AG10803 (cell line): ENCODE data around the gene RARA.

Experiments used
- DNase-seq: peaks from one replicate; pipeline ENCODE4 v3.0.0; 2010; ENCODE audit warnings: low read depth
- H3K4me3 ChIP-seq: 2 replicates; pipeline ENCODE4 v1.5.1; 2011; ENCODE audit warnings: mild to moderate bottlenecking, low read length, control low read depth
- TF ChIP-seq, protein P1 (sequence below): conservative IDR thresholded peaks from 2 replicates; pipeline ENCODE4 v1.5.1; 2011; ENCODE audit warnings: mild to moderate bottlenecking, low read length, control low read depth, inconsistent platforms

Gene RARA

DNA sequence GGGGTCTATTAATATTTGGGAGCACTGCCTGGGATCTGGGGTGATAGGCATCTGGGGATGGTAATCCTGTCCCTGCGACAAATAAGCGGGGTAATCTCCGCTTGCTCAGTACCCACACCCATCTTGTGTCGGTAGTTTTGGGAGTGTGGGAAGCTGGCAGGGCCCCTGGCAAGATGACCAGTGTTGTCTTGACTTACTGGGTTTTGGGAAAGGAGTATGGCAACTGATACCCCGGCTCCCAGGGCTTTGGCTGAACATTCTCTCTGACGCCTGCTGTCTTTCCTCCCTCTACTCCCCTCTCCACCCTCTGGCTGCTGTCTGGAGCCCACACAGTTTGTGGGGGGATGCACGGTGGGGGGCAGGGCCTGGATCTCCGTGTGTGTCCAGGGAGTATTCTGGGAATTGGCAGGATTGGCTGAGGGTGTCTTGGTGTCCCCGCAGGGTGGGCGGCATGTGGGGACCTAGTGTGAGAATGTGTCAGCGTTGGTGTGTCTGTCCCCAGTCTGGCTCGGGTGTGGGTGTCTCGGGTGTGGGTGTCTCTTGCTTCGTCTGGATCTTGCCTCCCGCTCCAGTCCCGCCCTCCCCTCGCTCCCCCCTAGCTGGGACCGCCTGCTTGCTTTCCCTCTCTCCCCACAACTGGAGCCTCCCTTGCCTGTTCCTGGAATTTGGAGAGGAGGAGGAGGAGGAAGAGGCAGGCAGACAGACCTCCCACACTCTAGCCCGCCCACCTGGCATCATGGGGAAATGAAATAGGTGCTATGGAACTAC, 12.0 kb downstream of the RARA start:
- TF ChIP-seq, protein P1, sequence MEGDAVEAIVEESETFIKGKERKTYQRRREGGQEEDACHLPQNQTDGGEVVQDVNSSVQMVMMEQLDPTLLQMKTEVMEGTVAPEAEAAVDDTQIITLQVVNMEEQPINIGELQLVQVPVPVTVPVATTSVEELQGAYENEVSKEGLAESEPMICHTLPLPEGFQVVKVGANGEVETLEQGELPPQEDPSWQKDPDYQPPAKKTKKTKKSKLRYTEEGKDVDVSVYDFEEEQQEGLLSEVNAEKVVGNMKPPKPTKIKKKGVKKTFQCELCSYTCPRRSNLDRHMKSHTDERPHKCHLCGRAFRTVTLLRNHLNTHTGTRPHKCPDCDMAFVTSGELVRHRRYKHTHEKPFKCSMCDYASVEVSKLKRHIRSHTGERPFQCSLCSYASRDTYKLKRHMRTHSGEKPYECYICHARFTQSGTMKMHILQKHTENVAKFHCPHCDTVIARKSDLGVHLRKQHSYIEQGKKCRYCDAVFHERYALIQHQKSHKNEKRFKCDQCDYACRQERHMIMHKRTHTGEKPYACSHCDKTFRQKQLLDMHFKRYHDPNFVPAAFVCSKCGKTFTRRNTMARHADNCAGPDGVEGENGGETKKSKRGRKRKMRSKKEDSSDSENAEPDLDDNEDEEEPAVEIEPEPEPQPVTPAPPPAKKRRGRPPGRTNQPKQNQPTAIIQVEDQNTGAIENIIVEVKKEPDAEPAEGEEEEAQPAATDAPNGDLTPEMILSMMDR: no peak
- peak; percentile 65 for DNase-seq
- H3K4me3 ChIP-seq: peak overlapping the region; percentile 93

GRCh38 chr17:40321524-40321929, 12.5 kb downstream of the RARA start:
- H3K4me3 ChIP-seq: peak overlapping the region; percentile 93
- TF ChIP-seq, protein P1: no peak
- DNase-seq: no peak

GRCh38 chr17:40321961-40322357, 13.0 kb downstream of the RARA start:
- peak overlapping the region; percentile 93 for H3K4me3 ChIP-seq

GRCh38 chr17:40322358-40323315, 13.7 kb downstream of the RARA start:
- DNase-seq: peak; percentile 87

More at GRCh38 chr17:40321961-40322357, 13.0 kb downstream of the RARA start:
- TF ChIP-seq, protein P1: no peak
- DNase-seq: no peak

DNA sequence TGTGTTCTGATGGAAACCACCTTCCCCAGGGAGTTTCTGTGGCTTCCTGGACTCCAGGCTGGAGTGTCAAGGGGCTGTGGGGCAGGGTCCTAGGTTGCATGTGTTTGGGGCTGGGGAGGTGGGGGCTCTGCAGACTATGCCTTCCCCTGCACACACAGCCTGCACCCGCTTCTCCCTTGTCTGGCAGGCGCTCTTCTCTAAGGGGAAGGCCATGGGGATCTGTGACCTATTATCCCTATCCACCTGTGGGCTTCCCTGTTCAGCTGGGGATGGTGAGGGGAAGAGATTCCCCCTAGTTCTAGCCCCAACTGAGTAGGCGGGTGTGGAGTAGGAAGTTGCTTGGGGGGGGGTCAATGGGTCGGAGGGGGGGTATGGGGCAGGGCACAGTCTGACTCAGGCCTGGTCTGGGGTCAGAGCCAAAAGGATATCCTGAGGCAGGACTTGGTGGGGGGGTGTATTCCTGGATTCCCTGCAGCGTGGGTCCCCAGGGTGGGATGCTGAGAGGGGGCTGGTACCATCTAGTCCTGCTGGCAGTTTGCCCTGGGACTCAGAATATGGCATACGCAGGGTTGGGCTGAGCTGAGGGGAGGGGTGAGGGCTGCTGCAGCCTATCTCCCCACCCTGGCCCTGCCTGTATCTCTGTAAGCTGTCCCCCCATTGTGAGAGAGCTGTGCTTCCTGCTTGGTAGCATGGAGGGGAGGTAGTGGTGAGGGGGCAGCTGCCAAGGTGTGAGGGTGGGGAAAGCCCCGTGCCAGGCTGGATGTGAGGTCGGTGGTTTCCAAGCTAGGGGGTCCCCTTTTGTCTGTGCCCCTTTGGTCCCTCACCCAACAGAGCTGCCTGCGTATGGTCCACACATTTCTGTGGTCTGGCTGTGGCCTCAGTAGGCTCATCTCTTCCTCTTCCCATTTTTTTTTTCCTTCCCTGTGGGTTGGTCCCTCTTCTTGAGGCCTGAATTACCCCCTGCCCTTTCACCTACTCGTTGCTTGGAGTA, 14.7 kb downstream of the RARA start:
- DNase-seq: peak; percentile 72
- TF ChIP-seq, protein P1: no peak
- no peak overlapping the region; the same call in 1 of the 2 replicates for H3K4me3 ChIP-seq

More at GRCh38 chr17:40322358-40323315, 13.7 kb downstream of the RARA start:
- H3K4me3 ChIP-seq: peak overlapping the region; percentile 93
- TF ChIP-seq, protein P1: no peak

DNA sequence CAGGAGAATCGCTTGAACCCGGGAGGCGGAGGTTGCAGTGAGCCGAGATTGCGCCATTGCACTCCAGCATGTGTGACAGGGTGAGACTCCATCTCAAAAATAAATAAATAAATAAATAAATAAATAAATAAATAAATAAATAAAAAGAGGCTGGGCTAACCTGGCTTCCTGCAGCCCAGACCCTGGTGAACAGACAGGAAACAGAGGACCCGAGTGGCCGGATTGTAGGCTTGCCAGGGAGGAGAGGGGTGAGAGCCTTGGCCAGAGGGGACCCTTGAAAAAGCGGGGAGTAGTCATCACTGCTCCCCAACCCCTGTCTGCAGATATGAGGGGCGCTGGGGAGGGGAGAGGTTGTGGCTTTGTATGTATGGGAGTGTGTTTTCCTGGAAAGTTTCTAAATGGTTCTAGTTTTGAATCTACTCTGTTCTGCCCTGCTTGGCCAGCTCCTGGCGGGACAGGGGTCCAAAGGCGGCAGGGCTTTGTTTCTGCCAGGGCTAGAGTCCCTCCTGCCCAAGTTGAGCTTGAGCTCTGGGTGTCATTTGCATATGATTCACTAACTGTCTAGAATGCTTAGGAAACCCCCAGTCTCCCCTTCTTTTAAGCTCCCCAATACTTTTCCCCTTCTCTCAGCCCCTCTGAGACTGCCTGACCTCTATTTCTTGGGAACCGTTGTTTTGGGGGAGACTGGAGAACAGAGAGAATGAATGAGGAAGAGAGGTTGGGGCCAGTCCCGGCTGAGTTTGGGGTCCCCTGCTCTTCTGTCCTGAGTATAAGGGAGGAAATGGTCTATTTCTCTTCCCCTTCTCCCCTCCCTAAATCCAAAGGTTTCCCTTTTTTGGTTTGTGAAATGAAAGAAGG, 16.4 kb downstream of the RARA start:
- no peak overlapping the region for H3K4me3 ChIP-seq
- DNase-seq: no peak
- TF ChIP-seq, protein P1: no peak
